Stimulated activated CD4-positive, alpha-beta T cell treated with anti-CD3 and anti-CD28 coated beads, Interleukin-1b, Interleukin-23, amount 100 ng/mL, for 4 hours (primary cell): ENCODE data around the gene COL15A1.

Source experiments
- DNase-seq, 2 donors: peaks; one replicate each; pipeline ENCODE4 v3.0.0-alpha.2; 2020; ENCODE audit warnings: low read depth in 2 of 2

COL15A1 gene

DNA sequence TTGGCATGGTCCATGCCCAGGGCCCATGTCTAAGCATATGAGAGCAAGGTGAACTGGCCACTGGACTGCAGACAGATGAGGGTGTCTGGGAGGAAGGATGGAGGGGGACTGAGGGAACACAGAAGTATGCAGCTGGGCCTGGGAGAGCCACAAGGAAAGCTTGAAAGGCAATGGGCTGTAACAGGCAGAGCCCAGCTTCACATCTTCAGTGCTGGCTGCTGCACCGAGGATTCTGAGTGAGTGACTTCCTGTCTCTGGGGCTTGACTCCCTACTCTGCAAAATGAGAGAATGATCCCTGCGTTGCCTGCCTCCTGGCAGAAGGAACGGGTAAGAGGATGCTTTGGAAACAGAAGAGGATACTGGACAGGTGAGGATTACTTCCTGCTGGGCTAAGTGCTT is 29.0 kb downstream of the COL15A1 start:
- DNase-seq, result no peak

DNA sequence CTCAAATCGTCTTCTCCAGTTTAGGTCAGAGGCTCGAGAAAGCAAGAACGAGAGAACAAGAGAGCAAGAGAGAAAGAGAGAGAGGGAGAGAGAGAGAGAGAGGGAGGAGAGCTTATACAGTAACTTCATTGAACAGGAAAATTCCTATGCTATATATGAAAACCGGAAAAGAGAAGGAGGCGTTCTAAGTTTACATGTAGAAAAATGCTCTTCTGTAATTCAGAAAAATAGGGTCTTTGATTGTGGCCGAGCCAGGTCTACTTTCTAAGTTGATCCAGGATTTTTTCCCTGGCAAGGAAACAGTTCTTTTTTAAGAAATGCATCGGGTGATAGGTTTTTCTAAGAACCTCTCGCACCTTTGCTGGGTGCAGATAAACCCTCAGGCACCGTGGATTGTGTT is 29.5 kb downstream of the COL15A1 start:
- no peak for DNase-seq

DNA sequence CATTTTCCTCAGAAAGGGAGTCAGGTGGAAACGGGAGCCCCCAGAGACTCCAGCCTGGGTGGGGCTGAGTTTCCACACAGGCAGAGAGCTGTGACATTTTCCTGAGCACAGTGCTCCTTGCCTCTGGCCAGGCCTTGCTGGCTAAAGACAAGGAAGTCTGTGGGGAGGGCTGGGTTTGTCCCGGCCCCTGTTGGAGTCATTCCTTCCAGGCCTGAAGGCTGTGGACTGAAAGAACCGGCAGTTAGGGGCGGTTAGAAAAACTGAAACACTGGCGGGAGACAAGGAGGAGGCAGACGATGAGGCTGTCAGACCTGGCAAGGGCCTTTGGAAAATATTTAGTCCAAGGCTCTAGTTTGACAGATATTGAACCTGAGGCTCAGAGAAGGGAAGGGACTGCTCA is 29.9 kb downstream of the COL15A1 start:
- no peak for DNase-seq

DNA sequence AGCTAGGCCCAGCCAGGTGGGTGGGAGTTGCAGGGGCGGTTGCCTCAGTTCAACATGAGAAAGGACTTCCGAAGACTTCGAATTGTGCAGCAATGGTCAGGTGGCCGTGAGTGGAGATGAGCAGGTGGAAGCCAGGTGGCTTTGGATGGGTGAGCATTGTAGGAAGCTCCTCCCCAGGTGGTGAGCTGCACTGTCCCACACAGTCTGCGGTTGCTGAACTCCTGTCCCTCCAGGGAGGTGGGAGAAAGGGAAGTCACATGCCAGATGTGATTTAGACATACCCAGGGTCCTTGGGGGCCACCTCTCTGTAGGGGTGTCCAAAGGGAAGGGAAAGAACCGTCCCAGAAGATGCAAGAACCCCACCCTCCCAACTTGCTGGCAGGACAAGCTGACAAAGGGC is 30.4 kb downstream of the COL15A1 start:
- no peak for DNase-seq

DNA sequence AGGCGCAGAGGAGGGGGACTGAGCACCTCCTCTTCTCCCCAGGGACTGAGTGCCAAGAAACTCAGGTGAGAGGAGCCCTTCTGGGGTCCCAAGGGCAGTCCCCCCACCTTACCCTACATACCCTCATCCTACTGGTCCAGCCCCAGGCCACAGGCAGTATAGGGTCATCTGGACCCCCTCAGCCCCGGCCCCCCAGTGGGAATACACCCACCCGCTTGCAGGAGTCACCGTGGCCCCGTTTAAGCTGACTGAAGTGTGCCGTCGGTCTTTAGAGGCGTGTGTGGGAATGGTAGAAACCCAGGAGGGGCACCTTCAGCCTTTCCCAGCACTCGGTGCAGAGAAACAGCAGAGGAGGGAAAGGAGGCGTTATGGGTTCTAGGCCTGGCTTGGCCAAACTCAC is 30.8 kb downstream of the COL15A1 start:
- no peak for DNase-seq

DNA sequence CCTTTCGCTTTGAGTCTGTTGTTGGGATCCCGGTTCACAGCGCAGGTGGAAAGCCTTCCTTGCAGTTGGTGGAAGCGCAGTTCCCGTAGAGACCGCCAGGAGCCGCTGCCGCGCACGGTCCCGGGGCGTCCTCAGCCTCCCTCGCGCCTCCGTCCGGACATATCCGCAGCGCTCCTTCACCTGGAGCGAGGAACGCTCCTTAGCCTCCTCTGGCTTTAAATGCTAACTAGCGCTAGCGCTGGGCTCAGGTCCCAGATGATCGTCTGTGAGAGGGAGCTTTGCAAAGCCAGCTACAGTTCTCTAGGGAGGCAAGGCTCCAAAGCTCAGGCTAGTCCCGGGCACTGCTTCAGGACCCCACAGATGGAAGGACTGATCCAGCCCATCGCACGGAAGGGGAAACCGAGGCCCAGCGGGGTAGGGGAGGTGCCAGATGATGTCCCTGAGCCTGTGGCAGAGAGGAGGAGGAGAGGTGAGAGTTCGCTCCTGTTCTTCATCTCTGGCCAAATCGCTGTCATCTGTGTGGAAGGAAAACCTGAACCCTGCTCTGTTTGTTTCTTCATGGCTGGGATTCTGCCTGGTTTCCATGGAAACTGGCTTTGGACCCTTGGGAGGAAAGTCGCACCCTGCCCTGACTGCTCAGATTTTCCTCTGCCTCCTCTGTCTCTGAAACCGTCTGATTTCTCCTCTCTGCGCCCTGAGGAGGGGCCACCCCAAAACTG is 31.4 kb downstream of the COL15A1 start:
- DNase-seq, result peak; percentile 71 to 76

DNA sequence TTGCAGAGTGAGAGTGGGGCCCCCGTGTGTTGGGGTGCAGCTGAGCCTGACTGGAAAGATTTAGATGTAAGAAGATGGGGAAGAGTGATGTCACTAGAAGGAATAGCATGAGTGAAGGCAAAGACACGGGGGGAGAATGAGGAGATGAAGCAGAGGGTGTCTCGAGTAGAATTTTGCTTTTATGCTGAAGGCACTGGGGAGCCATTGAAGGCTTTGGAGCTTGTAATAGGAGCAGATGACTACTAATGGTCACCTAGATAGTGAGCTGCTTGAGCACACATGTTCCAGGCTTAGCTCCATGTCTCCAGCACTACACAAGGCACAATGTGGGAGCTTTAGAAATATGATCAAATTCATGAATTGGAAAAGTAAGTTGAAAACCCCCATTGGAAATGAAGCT is 32.1 kb downstream of the COL15A1 start:
- no peak for DNase-seq

DNA sequence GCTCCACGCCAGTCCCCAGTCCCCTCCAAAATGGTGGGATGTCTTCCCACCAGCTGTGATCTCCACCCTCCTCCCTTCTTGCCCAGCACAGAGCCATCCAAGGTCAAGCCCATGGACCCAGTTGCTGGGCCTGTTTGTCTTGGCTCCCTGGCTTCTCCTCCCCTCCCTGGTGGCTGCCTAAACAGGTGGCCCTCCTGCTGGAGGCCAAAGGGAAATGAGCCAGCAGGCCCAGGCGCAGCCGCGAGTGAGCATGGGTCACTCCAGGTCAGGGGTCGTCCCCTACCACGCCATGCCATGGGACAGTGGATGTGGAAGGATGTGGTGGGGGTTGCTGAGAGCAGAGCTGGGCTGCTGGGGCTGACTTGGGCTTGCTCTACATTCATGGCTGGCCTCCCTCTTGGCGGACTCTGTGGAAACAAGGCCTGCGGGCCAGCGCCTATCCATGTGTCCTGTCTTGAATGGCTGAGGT is 33.6 kb downstream of the COL15A1 start:
- no peak for DNase-seq

DNA sequence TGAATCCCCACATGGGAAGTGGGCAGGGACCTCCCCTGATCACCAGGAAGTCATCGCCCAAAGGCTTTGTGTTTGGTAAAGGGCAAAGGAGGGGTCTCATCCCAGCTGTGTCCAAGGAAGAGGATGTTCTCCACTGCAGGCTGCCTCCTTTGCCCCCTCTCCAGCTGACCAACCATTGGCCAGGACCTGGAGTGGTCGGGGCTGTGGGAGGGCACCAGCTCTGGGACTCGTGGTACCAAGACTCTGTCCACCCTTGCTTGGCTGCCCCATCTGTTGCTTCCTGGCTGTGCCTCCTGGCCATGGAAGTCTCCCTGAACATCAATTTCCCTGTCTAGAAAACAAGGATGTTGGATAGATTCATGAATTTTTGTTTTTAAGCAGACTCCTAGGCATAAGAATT is 34.1 kb downstream of the COL15A1 start:
- DNase-seq, result no peak

DNA sequence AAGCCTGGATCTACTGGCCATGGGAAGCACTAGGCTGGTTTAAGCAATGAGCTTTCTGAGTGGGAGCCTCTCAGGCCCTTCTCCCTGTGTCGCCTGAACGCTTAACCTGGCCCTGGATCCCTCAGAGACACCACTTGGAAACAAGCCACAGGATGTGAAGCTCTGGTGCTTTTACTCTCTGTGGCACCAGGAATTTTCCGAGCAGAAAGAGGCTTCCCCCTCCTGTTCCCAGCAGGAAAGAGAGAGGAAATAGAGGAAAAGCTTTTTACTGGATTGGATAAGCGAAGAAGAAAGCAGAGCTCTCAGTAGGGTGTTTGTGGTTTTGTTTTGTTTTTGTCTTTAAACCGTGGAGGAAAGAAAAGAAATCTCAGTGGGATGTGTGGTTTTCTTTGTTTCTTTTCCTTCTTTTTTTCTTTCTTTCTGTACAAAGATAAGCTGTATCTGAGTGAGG is 34.5 kb downstream of the COL15A1 start:
- DNase-seq, result no peak

DNA sequence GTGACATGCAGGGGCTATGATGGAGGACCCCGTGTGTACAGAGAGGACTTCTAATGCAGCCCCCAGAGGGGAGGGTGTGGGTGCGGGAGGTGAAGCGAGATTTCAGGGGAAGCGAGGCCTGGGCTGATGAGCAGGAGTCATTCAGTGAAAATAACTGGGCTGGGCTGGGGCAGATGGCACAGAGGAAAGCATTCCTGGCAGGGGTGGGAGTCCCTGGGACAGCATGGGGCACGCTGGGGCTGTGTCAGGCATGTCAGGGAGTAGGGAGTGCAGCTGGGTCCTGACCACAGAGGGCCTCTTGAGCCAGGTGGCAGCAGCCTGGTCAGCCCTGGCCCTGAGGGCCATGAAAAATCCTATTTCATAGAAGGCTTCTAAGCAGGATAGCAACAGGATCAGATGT is 36.6 kb downstream of the COL15A1 start:
- no peak for DNase-seq

DNA sequence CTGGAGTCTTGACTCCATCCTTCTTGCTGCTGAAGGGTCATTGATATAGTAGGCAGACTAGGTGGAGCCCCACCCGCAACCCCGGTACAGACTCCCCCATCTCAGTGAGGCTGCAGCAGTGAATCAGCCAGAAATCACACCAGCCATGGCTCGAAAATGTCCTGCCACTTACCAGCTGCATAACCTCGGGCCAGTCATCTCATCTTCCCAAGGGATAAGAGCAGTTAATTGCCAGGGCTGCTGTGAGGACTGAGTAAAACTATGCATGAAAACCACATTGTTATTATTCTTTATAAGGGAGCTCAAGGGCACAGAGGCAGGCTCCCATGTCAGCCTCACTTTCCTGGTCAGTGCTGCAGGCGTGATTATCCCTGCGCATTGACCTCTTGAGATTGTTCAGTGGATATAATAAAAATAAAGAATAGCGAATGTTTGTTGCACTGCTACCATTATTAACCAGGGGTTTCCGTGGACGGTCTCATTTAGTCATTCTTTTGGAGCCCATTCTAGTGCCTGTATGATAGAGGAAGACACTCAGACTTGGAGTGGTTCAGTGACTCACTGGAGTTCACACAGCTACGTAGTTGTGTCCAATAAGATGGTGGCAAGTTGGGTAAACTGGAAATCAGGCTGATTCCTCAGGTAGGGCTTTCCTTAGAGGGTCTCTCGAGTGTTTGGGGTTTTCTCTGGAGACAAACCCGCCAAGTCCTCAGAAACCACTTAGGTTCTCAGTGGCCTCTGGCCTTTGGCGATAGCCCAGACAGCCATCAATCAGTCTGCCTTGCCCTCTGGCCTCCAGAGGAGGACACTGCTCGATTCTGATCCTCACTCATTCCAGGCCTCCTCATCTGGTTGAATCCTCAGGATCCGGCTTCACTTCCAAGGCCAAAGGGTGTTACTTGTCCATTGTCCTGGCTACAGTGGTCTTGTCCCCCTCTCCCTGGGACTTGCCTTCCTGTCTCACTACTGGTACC is 39.9 kb downstream of the COL15A1 start:
- no peak for DNase-seq

DNA sequence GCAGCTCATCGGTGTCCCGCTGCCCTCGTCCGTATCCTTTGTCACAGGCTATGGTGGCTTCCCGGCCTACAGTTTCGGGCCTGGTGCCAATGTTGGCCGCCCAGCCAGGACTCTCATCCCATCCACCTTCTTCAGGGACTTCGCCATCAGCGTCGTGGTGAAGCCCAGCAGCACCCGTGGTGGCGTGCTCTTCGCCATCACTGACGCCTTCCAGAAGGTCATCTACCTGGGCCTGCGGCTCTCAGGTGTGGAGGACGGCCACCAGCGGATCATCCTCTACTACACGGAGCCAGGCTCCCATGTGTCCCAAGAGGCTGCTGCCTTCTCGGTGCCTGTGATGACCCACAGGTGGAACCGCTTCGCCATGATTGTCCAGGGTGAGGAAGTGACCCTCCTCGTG is 41.9 kb downstream of the COL15A1 start:
- DNase-seq, result no peak

DNA sequence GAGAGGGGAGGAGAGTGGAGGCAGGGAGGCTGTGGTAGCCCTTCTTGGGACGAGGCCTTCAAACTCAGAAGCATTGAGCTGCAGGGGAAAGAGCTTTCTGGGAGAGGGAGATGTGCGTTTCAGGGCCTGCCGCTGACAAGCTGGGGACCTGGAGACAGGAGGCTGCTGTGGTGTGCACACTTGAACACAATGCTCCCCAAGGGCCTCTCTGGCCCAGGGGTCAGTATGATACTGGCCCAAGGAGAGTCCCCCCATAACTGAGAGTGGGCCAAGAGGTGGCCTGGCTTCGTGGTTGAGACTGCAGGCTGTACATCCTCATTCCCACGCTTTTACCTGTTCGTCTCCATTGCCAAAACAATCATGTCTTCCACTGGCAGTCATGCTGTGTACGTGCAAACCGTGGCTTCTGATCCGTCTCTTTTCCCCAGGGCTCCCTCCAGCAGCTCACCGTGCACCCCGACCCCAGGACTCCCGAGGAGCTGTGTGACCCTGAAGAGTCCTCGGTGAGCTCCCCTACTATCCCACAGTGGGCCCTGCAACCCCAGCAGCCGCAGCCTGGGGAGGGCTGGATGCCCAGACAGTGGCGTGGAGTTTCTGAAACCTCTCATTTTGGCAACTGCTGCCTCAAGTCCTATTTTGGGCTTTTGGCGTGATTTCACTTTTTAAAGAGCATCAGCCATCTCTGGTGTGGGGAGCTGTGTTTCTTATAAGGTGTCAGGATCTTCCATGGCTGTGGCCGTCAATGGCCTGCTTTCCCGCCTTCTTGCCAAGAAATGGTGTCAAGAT is 43.4 kb downstream of the COL15A1 start:
- DNase-seq, result no peak

DNA sequence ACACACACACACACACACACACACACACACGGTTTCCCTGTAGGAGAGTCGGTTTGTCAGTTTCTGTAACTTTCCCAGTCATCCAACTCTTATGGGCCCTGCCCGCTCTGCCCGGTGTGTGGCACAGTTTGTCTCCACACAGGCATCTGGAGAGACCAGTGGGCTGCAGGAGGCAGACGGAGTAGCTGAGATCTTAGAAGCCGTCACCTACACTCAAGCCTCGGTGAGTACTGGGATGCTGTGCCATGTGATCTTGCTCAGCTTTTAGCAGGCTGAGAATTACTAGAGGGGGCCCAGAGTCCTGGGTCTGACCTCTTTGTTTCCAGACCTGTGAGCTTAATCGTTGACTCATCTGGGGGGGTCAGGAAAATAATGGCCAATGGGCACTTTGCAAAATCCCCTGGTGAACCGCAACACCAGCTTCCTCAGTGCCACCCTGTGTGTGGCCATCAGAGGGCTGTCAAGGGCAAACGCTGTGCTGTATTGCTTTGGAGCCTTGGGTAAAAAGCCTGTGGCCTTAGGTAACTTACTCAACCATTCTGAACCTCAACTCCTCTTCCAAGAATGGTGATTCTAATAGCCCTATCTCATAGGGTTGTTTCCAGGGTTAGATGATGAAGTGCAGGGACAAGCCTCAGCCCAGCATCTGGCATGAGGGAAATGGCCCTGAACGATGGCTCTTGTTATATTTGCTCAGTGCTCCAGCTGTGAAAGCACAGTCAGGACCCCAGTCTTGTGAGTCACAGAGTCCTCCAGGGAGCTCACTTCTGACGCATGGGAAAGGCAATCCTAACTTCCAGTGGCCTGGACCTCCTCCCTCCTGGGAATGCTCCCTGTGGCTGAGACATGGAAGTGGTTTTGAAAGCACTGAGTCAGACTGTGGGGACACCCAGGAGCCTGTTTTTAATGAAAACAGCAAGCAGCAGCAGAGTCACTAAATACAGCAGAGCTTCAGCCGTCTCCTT is 45.6 kb downstream of the COL15A1 start:
- DNase-seq, result no peak

DNA sequence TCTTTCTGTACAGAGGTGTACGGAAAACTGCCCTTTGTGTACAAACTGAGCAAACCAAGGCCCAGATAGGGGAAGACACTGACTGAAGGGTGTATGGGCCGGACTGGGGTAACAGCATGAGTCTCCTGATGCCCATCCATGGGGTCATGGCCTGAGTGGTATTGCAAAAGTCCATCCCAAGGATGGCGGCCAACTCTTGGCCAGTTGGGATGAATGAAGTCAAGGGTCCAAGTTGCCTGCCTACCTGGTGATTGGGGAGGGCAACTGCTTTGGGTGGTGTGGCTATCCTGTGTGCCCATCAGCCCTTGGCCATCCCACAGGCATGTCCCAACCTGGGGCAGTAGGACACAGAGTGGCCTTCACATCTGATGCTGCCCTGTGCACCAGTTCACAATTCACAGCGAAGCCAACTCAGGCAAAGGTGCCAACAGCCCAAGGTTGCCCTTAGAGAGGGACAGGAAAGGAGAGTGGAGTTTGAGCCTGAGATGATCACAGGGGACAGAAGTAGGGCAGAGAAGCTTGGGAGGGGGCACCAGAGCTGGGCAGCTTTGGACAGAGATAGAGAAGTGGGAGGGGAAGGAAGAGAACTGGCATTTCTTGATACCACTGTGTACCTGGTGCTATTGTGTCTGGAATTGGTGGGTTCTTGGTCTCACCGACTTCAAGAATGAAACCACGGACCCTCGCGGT is 46.6 kb downstream of the COL15A1 start:
- no peak for DNase-seq

DNA sequence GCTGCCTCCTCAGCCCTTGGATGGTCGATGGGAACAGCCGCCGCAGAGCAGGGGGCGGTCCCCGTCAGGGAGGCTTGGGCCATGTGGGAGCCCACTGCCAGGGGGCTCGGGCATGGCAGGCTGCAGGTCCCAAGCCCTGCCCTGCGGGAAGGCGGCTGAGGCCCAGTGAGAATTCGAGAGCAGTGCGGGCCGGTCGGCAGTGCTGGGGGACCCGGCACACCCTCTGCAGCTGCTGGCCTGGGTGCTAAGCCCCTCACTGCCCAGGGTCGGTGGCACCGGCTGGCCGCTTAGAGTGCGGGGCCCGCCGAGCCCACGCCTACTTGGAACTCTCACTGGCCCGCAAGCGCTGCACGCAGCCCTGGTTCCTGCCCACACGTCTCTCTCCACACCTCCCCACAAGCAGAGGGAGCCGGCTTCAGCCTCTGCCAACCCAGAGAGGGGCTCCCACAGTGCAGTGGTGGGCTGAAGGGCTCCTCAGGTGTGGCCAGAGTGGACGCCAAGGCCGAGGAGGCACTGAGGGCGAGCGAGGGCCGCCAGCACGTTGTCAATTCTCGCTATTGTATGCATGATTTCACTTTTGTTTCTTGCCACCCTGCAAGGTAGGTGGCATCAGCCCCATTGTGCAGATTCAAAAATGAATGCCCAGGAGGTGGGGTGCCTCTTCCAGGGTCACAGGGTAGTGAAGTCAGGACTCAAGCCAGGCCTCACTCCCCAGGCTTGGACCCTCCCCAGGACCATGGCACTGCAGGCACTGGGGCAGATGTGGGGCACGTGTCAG is 48.6 kb downstream of the COL15A1 start:
- no peak for DNase-seq

DNA sequence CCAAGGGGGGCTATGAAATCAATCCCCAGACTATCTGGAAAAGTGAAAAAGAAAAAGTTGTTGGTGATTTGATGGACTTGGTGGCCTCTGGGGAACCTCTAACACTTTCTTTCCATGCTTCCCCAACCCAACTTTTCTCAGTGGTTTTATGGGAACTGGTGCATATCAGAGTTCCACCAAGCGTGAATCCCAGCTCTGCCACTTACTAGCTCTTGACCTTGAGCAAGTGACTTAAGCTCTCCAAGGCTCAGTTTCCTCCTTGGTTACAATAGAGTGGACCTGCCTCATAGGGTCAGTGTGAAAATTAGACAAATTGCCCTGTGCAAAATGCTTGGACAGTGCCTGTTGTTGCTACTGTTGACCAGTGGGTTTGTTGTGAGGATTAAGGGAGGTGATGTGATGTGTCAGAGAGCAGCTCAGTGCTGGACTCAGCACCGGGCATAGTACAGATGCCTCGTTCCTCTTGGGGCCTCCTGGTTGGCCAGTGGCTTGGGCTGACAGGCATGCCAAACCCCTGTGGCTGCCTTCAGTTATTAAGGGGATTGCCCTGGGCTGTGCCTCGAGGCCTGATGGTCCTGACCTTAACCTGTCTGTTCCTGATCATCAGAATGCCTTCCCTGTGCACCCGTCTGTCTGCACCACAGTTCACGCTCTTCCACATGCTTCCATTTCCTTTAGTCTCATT is 49.3 kb downstream of the COL15A1 start:
- DNase-seq, result no peak

DNA sequence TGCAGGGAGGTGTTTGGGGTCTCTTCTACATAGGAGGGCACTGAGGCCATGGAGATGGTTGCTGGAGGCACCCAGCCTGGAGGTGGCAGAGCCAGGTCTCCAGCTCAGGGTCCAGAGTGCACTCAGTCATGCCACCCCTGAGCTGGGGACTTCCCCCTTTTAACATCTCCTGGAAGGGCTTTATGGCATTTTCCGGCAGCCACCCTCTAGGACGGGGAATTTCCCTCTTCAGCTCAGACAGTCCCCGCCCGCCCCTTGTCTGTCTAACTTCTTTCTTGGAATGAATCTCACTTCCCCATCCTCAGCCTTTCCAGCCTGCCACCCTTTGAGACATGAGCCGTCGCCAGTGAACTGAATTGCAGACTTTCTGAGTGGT is 49.9 kb downstream of the COL15A1 start:
- DNase-seq, result peak in 1 of 2 donors; percentile 23
